ENCODE data around the gene M1AP.

- no peak for TF ChIP-seq CTCF (conservative IDR thresholded peaks at IDR 0.05; ENCODE audit: low read depth, low read length)
- TF ChIP-seq EZH2 (IDR thresholded peaks at IDR 0.05; ENCODE audit: low read length, unreplicated experiment): no peak
Observed at GRCh38 chr2:74603282-74604000, 44.7 kb downstream of the M1AP start.
